Brain microvascular endothelial cell (primary cell): ENCODE results near the gene ASPM.

Experiments
- DNase-seq: peaks from one replicate; pipeline ENCODE4 v3.0.0-alpha.2; 2020
- H3K27ac ChIP-seq: fragments of 250-450 bp; sonication (Bioruptor Pico); 2 replicates; pipeline ENCODE4 v1.5.1; 2020; ENCODE audit warnings: mild to moderate bottlenecking, moderate library complexity
- H3K27me3 ChIP-seq: fragments of 250-450 bp; sonication (Bioruptor Pico); replicated peaks from 2 replicates; pipeline ENCODE4 v1.5.1; 2020; ENCODE audit warnings: mild to moderate bottlenecking
- H3K36me3 ChIP-seq: fragments of 250-450 bp; sonication (Bioruptor Pico); replicated peaks from 2 replicates; pipeline ENCODE4 v1.5.1; 2020; ENCODE audit warnings: mild to moderate bottlenecking
- H3K4me3 ChIP-seq: 2 replicates; pipeline ENCODE4 v1.5.1; 2011; ENCODE audit warnings: low read depth, mild to moderate bottlenecking, control low read depth, low read length, moderate library complexity
- CTCF ChIP-seq: IDR thresholded peaks from 2 replicates; pipeline ENCODE4 v1.5.1; 2011; ENCODE audit warnings: low read depth, mild to moderate bottlenecking, moderate library complexity, low read length, control low read depth, inconsistent platforms; ENCODE audit errors: missing control alignments
- in situ Hi-C: cut with HindIII; loops from 2 replicates; pipeline ENCODE4 v1.10.0; 2017; ENCODE audit warnings: low sequenced_read_pairs, low pct_ligation_motif_present

The ASPM gene

GRCh38 chr1:197067457-197067818 lies 79.0 kb downstream of the ASPM start:
- in situ Hi-C loops: no loop called here
- TF ChIP-seq CTCF: no peak
- no peak overlapping the region for H3K4me3 ChIP-seq
- H3K27ac ChIP-seq: no peak overlapping the region
- no peaks in the 10 kb centered on the region for H3K27me3 ChIP-seq
- H3K36me3 ChIP-seq: no peaks in the 10 kb centered on the region
- no peak for DNase-seq

GRCh38 chr1:197066719-197067456 lies 79.6 kb downstream of the ASPM start, which contains the start of gene F13B:
Gene F13B (minus strand): TSS chr1:197067260. CDS start chr1:197067223, 37 bp downstream.
- no peak within 1 kb of the TSS for H3K4me3 ChIP-seq
- no peaks in the 10 kb centered on the region for H3K36me3 ChIP-seq
- in situ Hi-C loops: no loop called here
- H3K27ac ChIP-seq: no peak within 1 kb of the TSS
- H3K27me3 ChIP-seq: no peaks in the 10 kb centered on the region
- TF ChIP-seq CTCF: no peak
- DNase-seq: no peak

GRCh38 chr1:197066277-197066676 lies 80.2 kb downstream of the ASPM start:
- H3K27ac ChIP-seq: no peak overlapping the region
- TF ChIP-seq CTCF: no peak
- H3K36me3 ChIP-seq: no peaks in the 10 kb centered on the region
- DNase-seq: no peak
- in situ Hi-C loops: no loop called here
- no peaks in the 10 kb centered on the region for H3K27me3 ChIP-seq
- no peak overlapping the region for H3K4me3 ChIP-seq

- Histone ChIP-seq H3K27ac (no peak overlapping the region), H3K4me3 (no peak overlapping the region), H3K27me3 (no peaks in the 10 kb centered on the region), H3K36me3 (no peaks in the 10 kb centered on the region)
- peak; percentile 3 for DNase-seq
- in situ Hi-C loops: no loop called here
- no peak for TF ChIP-seq CTCF
Measured at GRCh38 chr1:197065559-197065958, 80.9 kb downstream of the ASPM start.

- no peaks in the 10 kb centered on the region for H3K36me3 ChIP-seq
- H3K4me3 ChIP-seq: no peak overlapping the region
- in situ Hi-C loops: no loop called here
- peak; percentile 2 for TF ChIP-seq CTCF
- H3K27ac ChIP-seq: no peak overlapping the region
- DNase-seq: no peak
- no peaks in the 10 kb centered on the region for H3K27me3 ChIP-seq
Measured at GRCh38 chr1:197063212-197063611, 83.3 kb downstream of the ASPM start.

- H3K27ac ChIP-seq: no peak overlapping the region
- no peaks in the 10 kb centered on the region for H3K36me3 ChIP-seq
- in situ Hi-C loops: no loop called here
- H3K27me3 ChIP-seq: no peaks in the 10 kb centered on the region
- H3K4me3 ChIP-seq: no peak overlapping the region
- TF ChIP-seq CTCF: no peak
- DNase-seq: no peak
Measured at GRCh38 chr1:197062692-197063091, 83.8 kb downstream of the ASPM start.
